GM12892 (cell line): ENCODE data around the gene NDST4.

Experiments
- POLR2A ChIP-seq: IDR thresholded peaks from 2 replicates; pipeline ENCODE4 v1.6.1; 2011; ENCODE audit warnings: low read depth, low read length, control low read depth
- POLR2AphosphoS5 ChIP-seq: IDR thresholded peaks from 2 replicates; pipeline ENCODE4 v1.6.1; 2011; ENCODE audit warnings: low read depth, low read length, control low read depth
- TAF1 ChIP-seq: IDR thresholded peaks from 2 replicates; pipeline ENCODE4 v1.6.1; 2011; ENCODE audit warnings: low read depth, mild to moderate bottlenecking, control low read depth, low read length, borderline replicate concordance

- TF ChIP-seq POLR2A (no peak), POLR2AphosphoS5 (no peak), TAF1 (no peak)
Observed at GRCh38 chr4:114980932-114981708, 132.3 kb downstream of the NDST4 start.
